ENCODE results near the gene IKZF4. TPM values are rescaled to one million over a fixed set of nuclear protein-coding genes. Genes with fewer than 3 reads are reported as not detected.

Gene IKZF4
- total RNA-seq, 1 experiment from 2014 or later = 8.8 TPM

DNA sequence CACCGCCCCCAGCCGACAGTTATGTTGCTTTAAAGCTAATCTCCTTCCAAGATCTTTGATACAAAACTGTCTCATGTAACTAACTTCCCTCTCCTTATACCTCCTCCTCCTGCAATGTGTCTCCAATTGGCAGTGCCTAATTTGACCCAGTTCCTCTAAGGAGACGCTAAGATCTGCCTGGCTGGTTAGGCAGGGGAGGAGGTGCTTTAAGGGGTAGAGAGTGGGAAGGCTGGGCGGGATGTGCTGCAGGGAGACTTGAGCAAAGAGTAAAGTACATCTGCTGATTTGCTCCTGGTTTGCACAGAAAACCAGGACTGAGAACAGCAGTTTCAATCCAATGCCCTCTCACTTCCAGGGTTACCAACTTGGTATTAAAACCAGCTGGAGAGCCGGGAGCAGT lies 7.4 kb upstream of the IKZF4 start:
- intact Hi-C loops (cut with micrococcal nuclease; ENCODE audit: unreplicated experiment) = no loop called here
- Histone ChIP-seq H3K9me3 (ENCODE audit: low read depth, low read length, poor library complexity, severe bottlenecking) (no peaks in the 10 kb centered on the region), H3K4me1 (ENCODE audit: insufficient read depth, low read length, poor library complexity, severe bottlenecking) (no peaks in the 10 kb centered on the region), H3K36me3 (ENCODE audit: insufficient read depth, low read length, poor library complexity, severe bottlenecking) (no peaks in the 10 kb centered on the region), H3K4me3 (ENCODE audit: low read depth, low read length, poor library complexity, severe bottlenecking) (no peak overlapping the region), H3K27me3 (replicated peaks; ENCODE audit: insufficient read depth, low read depth, low read length, poor library complexity) (no peaks in the 10 kb centered on the region), H3K27ac (ENCODE audit: low read depth, low read length, poor library complexity, severe bottlenecking) (no peak overlapping the region)
- TF ChIP-seq, protein P1, sequence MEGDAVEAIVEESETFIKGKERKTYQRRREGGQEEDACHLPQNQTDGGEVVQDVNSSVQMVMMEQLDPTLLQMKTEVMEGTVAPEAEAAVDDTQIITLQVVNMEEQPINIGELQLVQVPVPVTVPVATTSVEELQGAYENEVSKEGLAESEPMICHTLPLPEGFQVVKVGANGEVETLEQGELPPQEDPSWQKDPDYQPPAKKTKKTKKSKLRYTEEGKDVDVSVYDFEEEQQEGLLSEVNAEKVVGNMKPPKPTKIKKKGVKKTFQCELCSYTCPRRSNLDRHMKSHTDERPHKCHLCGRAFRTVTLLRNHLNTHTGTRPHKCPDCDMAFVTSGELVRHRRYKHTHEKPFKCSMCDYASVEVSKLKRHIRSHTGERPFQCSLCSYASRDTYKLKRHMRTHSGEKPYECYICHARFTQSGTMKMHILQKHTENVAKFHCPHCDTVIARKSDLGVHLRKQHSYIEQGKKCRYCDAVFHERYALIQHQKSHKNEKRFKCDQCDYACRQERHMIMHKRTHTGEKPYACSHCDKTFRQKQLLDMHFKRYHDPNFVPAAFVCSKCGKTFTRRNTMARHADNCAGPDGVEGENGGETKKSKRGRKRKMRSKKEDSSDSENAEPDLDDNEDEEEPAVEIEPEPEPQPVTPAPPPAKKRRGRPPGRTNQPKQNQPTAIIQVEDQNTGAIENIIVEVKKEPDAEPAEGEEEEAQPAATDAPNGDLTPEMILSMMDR (conservative IDR thresholded peaks at IDR 0.05; ENCODE audit: low read depth, low read length) = no peak
- BruUV-seq (replicated peaks) = no TSS peak
- ChIA-PET POLR2A (ENCODE audit: low non-redundant PET) (interaction anchor here (0.6 kb wide), 1 partner anchor 30 kb away, joined by 3 read pairs; no protein-coding TSS in a partner anchor), CTCF (no interaction called here)
- DNase-seq (ENCODE audit: low spot score) = no peak

DNA sequence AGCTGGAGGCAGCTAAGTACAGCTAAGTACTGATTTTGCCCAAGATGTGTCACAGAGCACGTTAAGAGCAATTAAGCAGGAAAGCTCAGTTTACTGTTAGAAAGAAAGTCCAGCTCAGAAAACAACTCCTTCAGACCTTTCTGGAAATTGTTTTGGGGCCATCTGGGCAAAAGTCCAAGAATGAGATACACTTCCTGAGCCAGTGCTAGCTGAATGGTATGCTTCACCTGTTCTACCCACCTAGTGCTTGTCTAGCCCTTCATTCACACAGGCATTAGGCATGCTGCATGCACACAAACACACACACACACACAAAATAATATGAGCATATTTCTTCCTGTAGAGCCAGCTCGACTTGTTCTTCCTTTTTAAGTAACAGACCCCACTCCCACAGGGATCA lies 6.6 kb upstream of the IKZF4 start:
- no TSS peak for BruUV-seq (replicated peaks)
- ChIA-PET CTCF (no interaction called here), POLR2A (ENCODE audit: low non-redundant PET) (no interaction called here)
- Histone ChIP-seq H3K9me3 (ENCODE audit: low read depth, low read length, poor library complexity, severe bottlenecking) (no peaks in the 10 kb centered on the region), H3K4me1 (ENCODE audit: insufficient read depth, low read length, poor library complexity, severe bottlenecking) (no peaks in the 10 kb centered on the region), H3K27ac (ENCODE audit: low read depth, low read length, poor library complexity, severe bottlenecking) (no peak overlapping the region), H3K4me3 (ENCODE audit: low read depth, low read length, poor library complexity, severe bottlenecking) (no peak overlapping the region), H3K36me3 (ENCODE audit: insufficient read depth, low read length, poor library complexity, severe bottlenecking) (no peaks in the 10 kb centered on the region), H3K27me3 (replicated peaks; ENCODE audit: insufficient read depth, low read depth, low read length, poor library complexity) (no peaks in the 10 kb centered on the region)
- TF ChIP-seq EZH2 (IDR thresholded peaks at IDR 0.05; ENCODE audit: borderline replicate concordance, low read depth, low read length, poor library complexity, severe bottlenecking) = no peak
- TF ChIP-seq, protein P1 (conservative IDR thresholded peaks at IDR 0.05; ENCODE audit: low read depth, low read length) = no peak
- DNase-seq (ENCODE audit: low spot score) = no peak
- intact Hi-C loops (cut with micrococcal nuclease; ENCODE audit: unreplicated experiment) = no loop called here

DNA sequence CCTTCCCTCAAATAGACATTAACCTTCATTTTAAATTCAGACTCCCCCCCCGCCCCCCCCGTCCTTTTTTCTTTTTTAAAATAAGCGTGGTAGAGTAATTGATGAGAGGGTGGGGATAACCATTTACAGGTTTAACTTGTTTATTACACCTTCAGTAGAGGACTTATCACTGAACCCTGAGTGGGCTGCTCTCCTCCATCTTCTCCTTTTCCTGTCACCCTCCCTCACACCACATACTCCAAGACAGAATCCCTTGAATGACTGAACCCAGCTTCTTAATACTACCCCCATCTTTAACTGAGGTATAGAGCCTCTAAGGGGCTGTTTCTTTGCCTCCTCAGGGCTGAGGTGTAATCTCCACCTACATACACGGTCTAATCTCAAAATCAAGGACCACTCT lies 3.7 kb upstream of the IKZF4 start:
- H3K9me3 ChIP-seq (ENCODE audit: low read depth, low read length, poor library complexity, severe bottlenecking) = no peaks in the 10 kb centered on the region
- no peaks in the 10 kb centered on the region for H3K36me3 ChIP-seq (ENCODE audit: insufficient read depth, low read length, poor library complexity, severe bottlenecking)
- intact Hi-C loops (cut with micrococcal nuclease; ENCODE audit: unreplicated experiment) = no loop called here
- BruUV-seq (replicated peaks) = no TSS peak
- no peak overlapping the region for H3K27ac ChIP-seq (ENCODE audit: low read depth, low read length, poor library complexity, severe bottlenecking)
- no peaks in the 10 kb centered on the region for H3K4me1 ChIP-seq (ENCODE audit: insufficient read depth, low read length, poor library complexity, severe bottlenecking)
- ChIA-PET POLR2A (ENCODE audit: low non-redundant PET) (no interaction called here), CTCF (no interaction called here)
- no peak for TF ChIP-seq EZH2 (IDR thresholded peaks at IDR 0.05; ENCODE audit: borderline replicate concordance, low read depth, low read length, poor library complexity, severe bottlenecking)
- TF ChIP-seq, protein P1 (conservative IDR thresholded peaks at IDR 0.05; ENCODE audit: low read depth, low read length) = no peak
- no peaks in the 10 kb centered on the region for H3K27me3 ChIP-seq (replicated peaks; ENCODE audit: insufficient read depth, low read depth, low read length, poor library complexity)
- DNase-seq (ENCODE audit: low spot score) = no peak
- H3K4me3 ChIP-seq (ENCODE audit: low read depth, low read length, poor library complexity, severe bottlenecking) = no peak overlapping the region

Data from A673 (cell line).